GM21723 (cell line): ENCODE results near the gene AHDC1.

Experiments used
- ATAC-seq: cut with Tn5 transposase; IDR thresholded peaks from one replicate; pipeline ENCODE4 v1.9.1; 2021; ENCODE audit warnings: mild to moderate bottlenecking, moderate library complexity; ENCODE audit not compliant: unreplicated experiment

Gene AHDC1

GRCh38 chr1:27489501-27489972 lies 114.4 kb downstream of the AHDC1 start:
- peak; percentile 29 for ATAC-seq

GRCh38 chr1:27487966-27488884 lies 115.7 kb downstream of the AHDC1 start:
- no peak for ATAC-seq

GRCh38 chr1:27485363-27485762 lies 118.6 kb downstream of the AHDC1 start:
- ATAC-seq, result no peak
